Measurements from ENCODE around the gene ANKMY2.

The ANKMY2 gene

DNA sequence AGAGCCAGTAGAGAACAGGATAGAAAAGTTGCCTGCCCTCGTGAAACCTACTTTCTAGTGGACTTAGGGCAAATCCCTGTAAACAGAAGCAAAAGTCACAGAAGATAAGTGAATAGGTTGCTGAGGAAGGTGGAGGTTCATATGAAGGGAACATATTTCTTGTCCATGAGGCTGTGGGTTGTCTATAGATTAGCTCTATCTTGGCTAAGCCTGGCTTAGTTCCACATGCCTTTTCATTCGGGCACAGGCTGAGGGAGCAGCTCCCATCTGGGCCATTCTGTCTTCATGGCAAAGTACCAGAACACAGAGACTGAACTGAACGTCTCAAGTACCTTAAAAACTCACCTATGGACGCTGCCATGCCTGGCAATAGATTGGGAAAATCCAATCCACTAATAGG lies 45.7 kb upstream of the ANKMY2 start:
- Histone ChIP-seq H3K4me3 (ENCODE audit: low read depth, low read length) (no peak overlapping the region), H3K36me3 (ENCODE audit: control insufficient read depth in 2 of 2, insufficient read depth in 1 of 2, low read length in 2 of 2) (peaks cover 19 to 27% of the 10 kb centered on the region in 2 experiments), H3K27ac (ENCODE audit: extremely low read depth, low read depth, low read length) (no peak overlapping the region), H3K4me1 (ENCODE audit: control insufficient read depth, insufficient read depth, low read length) (no peaks in the 10 kb centered on the region), H3K9me3 (ENCODE audit: control insufficient read depth, insufficient read depth, low read depth, low read length) (no peaks in the 10 kb centered on the region)
- TF ChIP-seq ZNF404 (tag by site-specific recombination; IDR thresholded peaks at IDR 0.05): no peak
- no peak for TF ChIP-seq ZNF394 (tag by site-specific recombination; IDR thresholded peaks at IDR 0.05; ENCODE audit: borderline replicate concordance)
- TF ChIP-seq ZNF354C (tag by site-specific recombination; IDR thresholded peaks at IDR 0.05; ENCODE audit: borderline replicate concordance, low read depth): no peak
- no peak for TF ChIP-seq ZNF366 (tag by site-specific recombination; conservative IDR thresholded peaks at IDR 0.05)
- no peak for TF ChIP-seq ZNF423 (tag by site-specific recombination; IDR thresholded peaks at IDR 0.05)
- TF ChIP-seq, protein P1, sequence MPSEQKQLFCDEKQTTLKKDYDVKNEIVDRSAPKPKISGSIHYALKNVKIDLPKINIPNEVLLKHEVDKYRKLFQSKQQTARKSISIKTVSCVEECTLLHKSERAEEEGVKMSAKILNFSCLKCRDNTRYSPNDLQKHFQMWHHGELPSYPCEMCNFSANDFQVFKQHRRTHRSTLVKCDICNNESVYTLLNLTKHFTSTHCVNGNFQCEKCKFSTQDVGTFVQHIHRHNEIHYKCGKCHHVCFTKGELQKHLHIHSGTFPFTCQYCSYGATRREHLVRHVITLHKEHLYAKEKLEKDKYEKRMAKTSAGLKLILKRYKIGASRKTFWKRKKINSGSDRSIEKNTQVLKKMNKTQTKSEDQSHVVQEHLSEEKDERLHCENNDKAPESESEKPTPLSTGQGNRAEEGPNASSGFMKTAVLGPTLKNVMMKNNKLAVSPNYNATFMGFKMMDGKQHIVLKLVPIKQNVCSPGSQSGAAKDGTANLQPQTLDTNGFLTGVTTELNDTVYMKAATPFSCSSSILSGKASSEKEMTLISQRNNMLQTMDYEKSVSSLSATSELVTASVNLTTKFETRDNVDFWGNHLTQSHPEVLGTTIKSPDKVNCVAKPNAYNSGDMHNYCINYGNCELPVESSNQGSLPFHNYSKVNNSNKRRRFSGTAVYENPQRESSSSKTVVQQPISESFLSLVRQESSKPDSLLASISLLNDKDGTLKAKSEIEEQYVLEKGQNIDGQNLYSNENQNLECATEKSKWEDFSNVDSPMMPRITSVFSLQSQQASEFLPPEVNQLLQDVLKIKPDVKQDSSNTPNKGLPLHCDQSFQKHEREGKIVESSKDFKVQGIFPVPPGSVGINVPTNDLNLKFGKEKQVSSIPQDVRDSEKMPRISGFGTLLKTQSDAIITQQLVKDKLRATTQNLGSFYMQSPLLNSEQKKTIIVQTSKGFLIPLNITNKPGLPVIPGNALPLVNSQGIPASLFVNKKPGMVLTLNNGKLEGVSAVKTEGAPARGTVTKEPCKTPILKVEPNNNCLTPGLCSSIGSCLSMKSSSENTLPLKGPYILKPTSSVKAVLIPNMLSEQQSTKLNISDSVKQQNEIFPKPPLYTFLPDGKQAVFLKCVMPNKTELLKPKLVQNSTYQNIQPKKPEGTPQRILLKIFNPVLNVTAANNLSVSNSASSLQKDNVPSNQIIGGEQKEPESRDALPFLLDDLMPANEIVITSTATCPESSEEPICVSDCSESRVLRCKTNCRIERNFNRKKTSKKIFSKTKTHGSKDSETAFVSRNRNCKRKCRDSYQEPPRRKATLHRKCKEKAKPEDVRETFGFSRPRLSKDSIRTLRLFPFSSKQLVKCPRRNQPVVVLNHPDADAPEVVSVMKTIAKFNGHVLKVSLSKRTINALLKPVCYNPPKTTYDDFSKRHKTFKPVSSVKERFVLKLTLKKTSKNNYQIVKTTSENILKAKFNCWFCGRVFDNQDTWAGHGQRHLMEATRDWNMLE (tag by site-specific recombination; conservative IDR thresholded peaks at IDR 0.05; ENCODE audit: low read depth): no peak
- no peak for TF ChIP-seq ZNF311 (tag by site-specific recombination; IDR thresholded peaks at IDR 0.05; ENCODE audit: borderline replicate concordance)
- TF ChIP-seq KLF7 (tag by site-specific recombination; IDR thresholded peaks at IDR 0.05; ENCODE audit: borderline replicate concordance): no peak
- ChIA-PET CTCF (interaction anchor here (1.6 kb wide), 1 partner anchor 227 kb away, joined by 5 read pairs; no protein-coding TSS in a partner anchor), POLR2A (no interaction called here)

DNA sequence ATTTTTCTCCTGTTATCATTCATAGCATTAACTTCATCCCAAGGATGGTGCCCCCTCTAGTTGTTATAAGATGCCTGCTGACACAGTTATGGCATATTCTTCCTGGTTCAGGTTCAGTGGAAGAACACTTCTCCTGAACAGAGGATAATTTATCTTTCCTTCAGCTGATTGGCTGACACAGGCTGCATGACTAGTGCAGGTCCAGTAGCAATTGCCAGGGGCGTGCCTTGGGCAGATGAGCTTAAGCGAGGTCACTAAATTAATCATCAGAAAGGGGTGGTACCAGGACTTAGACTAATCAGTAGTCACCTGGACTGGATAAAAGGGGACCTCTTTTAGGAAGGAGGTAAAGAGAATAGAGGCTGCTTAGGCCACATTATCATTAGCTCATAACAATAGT lies 42.7 kb upstream of the ANKMY2 start:
- POLR2A ChIA-PET: interaction anchor here (0.6 kb wide), 1 partner anchor 11 kb away, joined by 4 read pairs; no protein-coding TSS in a partner anchor
- H3K9me3 ChIP-seq (ENCODE audit: control insufficient read depth, insufficient read depth, low read depth, low read length): no peaks in the 10 kb centered on the region
- no peak overlapping the region for H3K27ac ChIP-seq (ENCODE audit: extremely low read depth, low read depth, low read length)
- peaks cover 15 to 34% of the 10 kb centered on the region in 2 experiments for H3K36me3 ChIP-seq (ENCODE audit: control insufficient read depth in 2 of 2, insufficient read depth in 1 of 2, low read length in 2 of 2)
- no peak overlapping the region for H3K4me3 ChIP-seq (ENCODE audit: low read depth, low read length)
- TF ChIP-seq ZNF621 (tag by site-specific recombination; IDR thresholded peaks at IDR 0.05): no peak
- TF ChIP-seq ZNF658 (tag by site-specific recombination; IDR thresholded peaks at IDR 0.05): no peak
- no peak for TF ChIP-seq ZNF354C (tag by site-specific recombination; IDR thresholded peaks at IDR 0.05; ENCODE audit: borderline replicate concordance, low read depth)
- TF ChIP-seq ZNF423 (tag by site-specific recombination; IDR thresholded peaks at IDR 0.05): no peak
- TF ChIP-seq ZNF555 (tag by site-specific recombination; conservative IDR thresholded peaks at IDR 0.05): no peak
- TF ChIP-seq, protein P2, sequence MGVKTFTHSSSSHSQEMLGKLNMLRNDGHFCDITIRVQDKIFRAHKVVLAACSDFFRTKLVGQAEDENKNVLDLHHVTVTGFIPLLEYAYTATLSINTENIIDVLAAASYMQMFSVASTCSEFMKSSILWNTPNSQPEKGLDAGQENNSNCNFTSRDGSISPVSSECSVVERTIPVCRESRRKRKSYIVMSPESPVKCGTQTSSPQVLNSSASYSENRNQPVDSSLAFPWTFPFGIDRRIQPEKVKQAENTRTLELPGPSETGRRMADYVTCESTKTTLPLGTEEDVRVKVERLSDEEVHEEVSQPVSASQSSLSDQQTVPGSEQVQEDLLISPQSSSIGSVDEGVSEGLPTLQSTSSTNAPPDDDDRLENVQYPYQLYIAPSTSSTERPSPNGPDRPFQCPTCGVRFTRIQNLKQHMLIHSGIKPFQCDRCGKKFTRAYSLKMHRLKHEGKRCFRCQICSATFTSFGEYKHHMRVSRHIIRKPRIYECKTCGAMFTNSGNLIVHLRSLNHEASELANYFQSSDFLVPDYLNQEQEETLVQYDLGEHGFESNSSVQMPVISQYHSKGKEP (tag by site-specific recombination; IDR thresholded peaks at IDR 0.05): no peak
- no peak for TF ChIP-seq ZNF10 (tag by site-specific recombination; IDR thresholded peaks at IDR 0.05)
- TF ChIP-seq, protein P3, sequence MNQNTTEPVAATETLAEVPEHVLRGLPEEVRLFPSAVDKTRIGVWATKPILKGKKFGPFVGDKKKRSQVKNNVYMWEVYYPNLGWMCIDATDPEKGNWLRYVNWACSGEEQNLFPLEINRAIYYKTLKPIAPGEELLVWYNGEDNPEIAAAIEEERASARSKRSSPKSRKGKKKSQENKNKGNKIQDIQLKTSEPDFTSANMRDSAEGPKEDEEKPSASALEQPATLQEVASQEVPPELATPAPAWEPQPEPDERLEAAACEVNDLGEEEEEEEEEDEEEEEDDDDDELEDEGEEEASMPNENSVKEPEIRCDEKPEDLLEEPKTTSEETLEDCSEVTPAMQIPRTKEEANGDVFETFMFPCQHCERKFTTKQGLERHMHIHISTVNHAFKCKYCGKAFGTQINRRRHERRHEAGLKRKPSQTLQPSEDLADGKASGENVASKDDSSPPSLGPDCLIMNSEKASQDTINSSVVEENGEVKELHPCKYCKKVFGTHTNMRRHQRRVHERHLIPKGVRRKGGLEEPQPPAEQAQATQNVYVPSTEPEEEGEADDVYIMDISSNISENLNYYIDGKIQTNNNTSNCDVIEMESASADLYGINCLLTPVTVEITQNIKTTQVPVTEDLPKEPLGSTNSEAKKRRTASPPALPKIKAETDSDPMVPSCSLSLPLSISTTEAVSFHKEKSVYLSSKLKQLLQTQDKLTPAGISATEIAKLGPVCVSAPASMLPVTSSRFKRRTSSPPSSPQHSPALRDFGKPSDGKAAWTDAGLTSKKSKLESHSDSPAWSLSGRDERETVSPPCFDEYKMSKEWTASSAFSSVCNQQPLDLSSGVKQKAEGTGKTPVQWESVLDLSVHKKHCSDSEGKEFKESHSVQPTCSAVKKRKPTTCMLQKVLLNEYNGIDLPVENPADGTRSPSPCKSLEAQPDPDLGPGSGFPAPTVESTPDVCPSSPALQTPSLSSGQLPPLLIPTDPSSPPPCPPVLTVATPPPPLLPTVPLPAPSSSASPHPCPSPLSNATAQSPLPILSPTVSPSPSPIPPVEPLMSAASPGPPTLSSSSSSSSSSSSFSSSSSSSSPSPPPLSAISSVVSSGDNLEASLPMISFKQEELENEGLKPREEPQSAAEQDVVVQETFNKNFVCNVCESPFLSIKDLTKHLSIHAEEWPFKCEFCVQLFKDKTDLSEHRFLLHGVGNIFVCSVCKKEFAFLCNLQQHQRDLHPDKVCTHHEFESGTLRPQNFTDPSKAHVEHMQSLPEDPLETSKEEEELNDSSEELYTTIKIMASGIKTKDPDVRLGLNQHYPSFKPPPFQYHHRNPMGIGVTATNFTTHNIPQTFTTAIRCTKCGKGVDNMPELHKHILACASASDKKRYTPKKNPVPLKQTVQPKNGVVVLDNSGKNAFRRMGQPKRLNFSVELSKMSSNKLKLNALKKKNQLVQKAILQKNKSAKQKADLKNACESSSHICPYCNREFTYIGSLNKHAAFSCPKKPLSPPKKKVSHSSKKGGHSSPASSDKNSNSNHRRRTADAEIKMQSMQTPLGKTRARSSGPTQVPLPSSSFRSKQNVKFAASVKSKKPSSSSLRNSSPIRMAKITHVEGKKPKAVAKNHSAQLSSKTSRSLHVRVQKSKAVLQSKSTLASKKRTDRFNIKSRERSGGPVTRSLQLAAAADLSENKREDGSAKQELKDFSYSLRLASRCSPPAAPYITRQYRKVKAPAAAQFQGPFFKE (tag by site-specific recombination; IDR thresholded peaks at IDR 0.05; ENCODE audit: borderline replicate concordance): no peak
- TF ChIP-seq, protein P4, sequence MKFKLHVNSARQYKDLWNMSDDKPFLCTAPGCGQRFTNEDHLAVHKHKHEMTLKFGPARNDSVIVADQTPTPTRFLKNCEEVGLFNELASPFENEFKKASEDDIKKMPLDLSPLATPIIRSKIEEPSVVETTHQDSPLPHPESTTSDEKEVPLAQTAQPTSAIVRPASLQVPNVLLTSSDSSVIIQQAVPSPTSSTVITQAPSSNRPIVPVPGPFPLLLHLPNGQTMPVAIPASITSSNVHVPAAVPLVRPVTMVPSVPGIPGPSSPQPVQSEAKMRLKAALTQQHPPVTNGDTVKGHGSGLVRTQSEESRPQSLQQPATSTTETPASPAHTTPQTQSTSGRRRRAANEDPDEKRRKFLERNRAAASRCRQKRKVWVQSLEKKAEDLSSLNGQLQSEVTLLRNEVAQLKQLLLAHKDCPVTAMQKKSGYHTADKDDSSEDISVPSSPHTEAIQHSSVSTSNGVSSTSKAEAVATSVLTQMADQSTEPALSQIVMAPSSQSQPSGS (tag by site-specific recombination; IDR thresholded peaks at IDR 0.05; ENCODE audit: low read depth): no peak
- TF ChIP-seq SP2 (tag by site-specific recombination; IDR thresholded peaks at IDR 0.05): no peak
- H3K4me1 ChIP-seq (ENCODE audit: control insufficient read depth, insufficient read depth, low read length): no peaks in the 10 kb centered on the region
- CTCF ChIA-PET: interaction anchor here (0.6 to 1.0 kb wide), 2 partner anchors 113 to 163 kb away, joined by 3 to 4 read pairs; no protein-coding TSS in a partner anchor
